GM23338 (cell line): ENCODE data around the gene AP1AR. TPM values are rescaled to one million over a fixed set of nuclear protein-coding genes. Genes with fewer than 3 reads are reported as not detected.

Experiments
- ATAC-seq: fragments of 200-7000 bp; cut with Tn5 transposase; 3 replicates; pipeline ENCODE4 v1.9.1; 2020
- DNase-seq: peaks from one replicate; pipeline ENCODE4 v3.0.0-alpha.2; 2015; ENCODE audit warnings: low spot score
- H2AFZ ChIP-seq: fragments of 200-600 bp; sonication (generic); 2 replicates; pipeline ENCODE4 v1.8.0; 2016; ENCODE audit warnings: antibody characterized with exemption, mild to moderate bottlenecking, moderate library complexity
- H3F3A ChIP-seq: fragments of 200-600 bp; sonication (generic); replicated peaks from 2 replicates; pipeline ENCODE4 v1.8.0; 2017; ENCODE audit warnings: antibody characterized with exemption, mixed run types, low read depth
- H3K27ac ChIP-seq: fragments of 200-600 bp; sonication (generic); 2 replicates; pipeline ENCODE4 v1.6.1; 2016; ENCODE audit warnings: low read depth
- H3K27me3 ChIP-seq: fragments of 200-600 bp; sonication (generic); 2 replicates; pipeline ENCODE4 v1.8.0; 2016; ENCODE audit warnings: mild to moderate bottlenecking, mixed run types, moderate library complexity; ENCODE audit not compliant: insufficient read depth
- H3K36me3 ChIP-seq: fragments of 200-600 bp; sonication (generic); 2 replicates; pipeline ENCODE4 v1.8.0; 2016; ENCODE audit warnings: mild to moderate bottlenecking; ENCODE audit not compliant: insufficient read depth
- H3K4me1 ChIP-seq: fragments of 200-600 bp; sonication (generic); 2 replicates; pipeline ENCODE4 v1.8.0; 2016; ENCODE audit warnings: mild to moderate bottlenecking, moderate library complexity; ENCODE audit not compliant: insufficient read depth
- H3K4me2 ChIP-seq: fragments of 200-600 bp; sonication (generic); 2 replicates; pipeline ENCODE4 v1.7.1; 2017; ENCODE audit warnings: mixed run types
- H3K4me3 ChIP-seq: fragments of 200-600 bp; sonication (generic); 2 replicates; pipeline ENCODE4 v1.6.1; 2016; ENCODE audit warnings: mixed run types
- H3K79me2 ChIP-seq: fragments of 200-600 bp; sonication (generic); replicated peaks from 2 replicates; pipeline ENCODE4 v1.8.0; 2017; ENCODE audit warnings: mild to moderate bottlenecking; ENCODE audit not compliant: insufficient read depth
- H3K9me2 ChIP-seq: fragments of 200-600 bp; sonication (generic); 2 replicates; pipeline ENCODE4 v1.8.0; 2017; ENCODE audit not compliant: insufficient read depth
- H4K20me1 ChIP-seq: fragments of 200-600 bp; sonication (generic); replicated peaks from 2 replicates; pipeline ENCODE4 v1.8.0; 2017; ENCODE audit warnings: mild to moderate bottlenecking; ENCODE audit not compliant: insufficient read depth
- H3K27ac Mint-ChIP-seq: 2 replicates; pipeline ENCODE4 v1.8.0; 2020; ENCODE audit warnings: inconsistent platforms, mild to moderate bottlenecking, moderate library complexity, mixed read lengths
- H3K27me3 Mint-ChIP-seq: 3 replicates; pipeline ENCODE4 v1.8.0; 2022; ENCODE audit warnings: low read depth, mild to moderate bottlenecking, moderate library complexity, mixed read lengths, inconsistent platforms; ENCODE audit not compliant: insufficient read depth, poor library complexity
- H3K36me3 Mint-ChIP-seq: 3 replicates; pipeline ENCODE4 v1.8.0; 2021; ENCODE audit warnings: low read depth, mild to moderate bottlenecking, inconsistent platforms, moderate library complexity, mixed read lengths
- H3K4me1 Mint-ChIP-seq: 3 replicates; pipeline ENCODE4 v1.8.0; 2020; ENCODE audit warnings: mild to moderate bottlenecking, inconsistent platforms, mixed read lengths
- H3K4me3 Mint-ChIP-seq: 3 replicates; pipeline ENCODE4 v1.8.0; 2021; ENCODE audit warnings: moderate library complexity, mild to moderate bottlenecking, inconsistent platforms, mixed read lengths
- H3K9me3 Mint-ChIP-seq: 3 replicates; pipeline ENCODE4 v1.8.0; 2020; ENCODE audit warnings: moderate library complexity, mild to moderate bottlenecking, inconsistent platforms, mixed read lengths
- CREB1 ChIP-seq: fragments of 250-450 bp; sonication (Bioruptor Pico); IDR thresholded peaks from 2 replicates; pipeline ENCODE4 v1.5.0; 2020; ENCODE audit warnings: low read depth, mild to moderate bottlenecking, moderate library complexity
- ETS1 ChIP-seq: IDR thresholded peaks from 2 replicates; pipeline ENCODE4 v1.6.1; 2016; ENCODE audit warnings: antibody characterized with exemption
- EZH2 ChIP-seq: fragments of 200-600 bp; sonication (generic); IDR thresholded peaks from one replicate; pipeline ENCODE4 v1.8.0; 2017; ENCODE audit warnings: antibody characterized with exemption, mild to moderate bottlenecking, low read depth; ENCODE audit not compliant: unreplicated experiment
- EZH2phosphoT487 ChIP-seq: fragments of 200-600 bp; sonication (generic); IDR thresholded peaks from one replicate; pipeline ENCODE4 v1.8.1; 2018; ENCODE audit warnings: antibody characterized with exemption; ENCODE audit not compliant: unreplicated experiment
- JUNB ChIP-seq: IDR thresholded peaks from one replicate; pipeline ENCODE4 v1.6.1; 2016; ENCODE audit warnings: antibody characterized with exemption; ENCODE audit not compliant: unreplicated experiment
- NANOG ChIP-seq: IDR thresholded peaks from 2 replicates; pipeline ENCODE4 v1.6.1; 2016; ENCODE audit warnings: antibody characterized with exemption, borderline replicate concordance
- POLR2AphosphoS5 ChIP-seq: IDR thresholded peaks from 2 replicates; pipeline ENCODE4 v1.6.1; 2016; ENCODE audit warnings: antibody characterized with exemption, low read depth
- REST ChIP-seq: IDR thresholded peaks from one replicate; pipeline ENCODE4 v1.6.1; 2018; ENCODE audit warnings: antibody characterized with exemption; ENCODE audit not compliant: unreplicated experiment
- STAT1 ChIP-seq: IDR thresholded peaks from one replicate; pipeline ENCODE4 v1.6.1; 2016; ENCODE audit warnings: antibody characterized with exemption; ENCODE audit not compliant: unreplicated experiment
- ZNF114 ChIP-seq: fragments of 250-450 bp; sonication (Bioruptor Pico); IDR thresholded peaks from 2 replicates; pipeline ENCODE4 v1.5.0; 2020; ENCODE audit warnings: mild to moderate bottlenecking, moderate library complexity
- ZNF331 ChIP-seq: fragments of 250-450 bp; sonication (Bioruptor Pico); IDR thresholded peaks from 2 replicates; pipeline ENCODE4 v1.5.0; 2020; ENCODE audit warnings: low read depth, mild to moderate bottlenecking, moderate library complexity
- polyA plus RNA-seq: library from polyadenylated mRNA; unstranded; fragments of >200 nt; fragmentation: Nextera tagmentation; extraction: Ambion mirVana; gene quantifications from 2 replicates; pipeline ENCODE4 v1.2.1, GENCODE V29; 2016
- total RNA-seq: library from RNA; depleted of rRNA; stranded (reverse); fragments of >200 nt; shearing (Covaris generic); gene quantifications from 2 replicates; pipeline ENCODE4 v1.2.3, GENCODE V29; 2014
- TF ChIP-seq, protein P1 (sequence below), 2 experiments: fragments of 200-600 bp in 1 of 2; sonication (generic) in 1 of 2; conservative IDR thresholded peaks; 2 replicates each; pipeline versions ENCODE4 v1.5.1 to v1.6.1; 2016 to 2017; ENCODE audit warnings: antibody characterized with exemption in 2 of 2, low read depth in 2 of 2, mild to moderate bottlenecking in 2 of 2, moderate library complexity in 1 of 2
- TF ChIP-seq, protein P2 (sequence below): fragments of 250-450 bp; sonication (Bioruptor Pico); IDR thresholded peaks from 2 replicates; pipeline ENCODE4 v1.5.0; 2020; ENCODE audit warnings: mild to moderate bottlenecking, moderate library complexity

AP1AR gene
- total and polyA plus RNA-seq, 2 experiments from 2014 or later: 17.5 to 28.0 TPM

- Mint-ChIP-seq H3K27ac (no peak overlapping the region), H3K4me1 (peaks cover 8% of the 10 kb centered on the region), H3K36me3 (no peaks in the 10 kb centered on the region), H3K27me3 (peaks cover 1% of the 10 kb centered on the region), H3K4me3 (no peak overlapping the region), H3K9me3 (no peaks in the 10 kb centered on the region)
- Histone ChIP-seq H3K9me2 (no peaks in the 10 kb centered on the region; the same call in 1 of the 2 replicates), H3K4me1 (peaks cover 6% of the 10 kb centered on the region; the same call in 1 of the 2 replicates), H3K4me3 (no peak overlapping the region), H4K20me1 (no peaks in the 10 kb centered on the region), H3F3A (no peaks in the 10 kb centered on the region), H3K79me2 (no peaks in the 10 kb centered on the region), H3K27ac (no peak overlapping the region), H3K27me3 (no peaks in the 10 kb centered on the region), H3K4me2 (no peak overlapping the region), H2AFZ (peak overlapping the region; percentile 14; the same call in 1 of the 2 replicates), H3K36me3 (no peaks in the 10 kb centered on the region)
- ATAC-seq (peak; percentile 44), DNase-seq (peak; percentile 4)
- TF ChIP-seq ETS1 (no peak), EZH2phosphoT487 (no peak), ZNF114 (CRISPR knock-in tag) (no peak), NANOG (no peak), CREB1 (CRISPR knock-in tag) (no peak), REST (no peak), ZNF331 (CRISPR knock-in tag) (no peak), STAT1 (no peak), POLR2AphosphoS5 (no peak), EZH2 (no peak), JUNB (no peak)
- TF ChIP-seq, protein P1, sequence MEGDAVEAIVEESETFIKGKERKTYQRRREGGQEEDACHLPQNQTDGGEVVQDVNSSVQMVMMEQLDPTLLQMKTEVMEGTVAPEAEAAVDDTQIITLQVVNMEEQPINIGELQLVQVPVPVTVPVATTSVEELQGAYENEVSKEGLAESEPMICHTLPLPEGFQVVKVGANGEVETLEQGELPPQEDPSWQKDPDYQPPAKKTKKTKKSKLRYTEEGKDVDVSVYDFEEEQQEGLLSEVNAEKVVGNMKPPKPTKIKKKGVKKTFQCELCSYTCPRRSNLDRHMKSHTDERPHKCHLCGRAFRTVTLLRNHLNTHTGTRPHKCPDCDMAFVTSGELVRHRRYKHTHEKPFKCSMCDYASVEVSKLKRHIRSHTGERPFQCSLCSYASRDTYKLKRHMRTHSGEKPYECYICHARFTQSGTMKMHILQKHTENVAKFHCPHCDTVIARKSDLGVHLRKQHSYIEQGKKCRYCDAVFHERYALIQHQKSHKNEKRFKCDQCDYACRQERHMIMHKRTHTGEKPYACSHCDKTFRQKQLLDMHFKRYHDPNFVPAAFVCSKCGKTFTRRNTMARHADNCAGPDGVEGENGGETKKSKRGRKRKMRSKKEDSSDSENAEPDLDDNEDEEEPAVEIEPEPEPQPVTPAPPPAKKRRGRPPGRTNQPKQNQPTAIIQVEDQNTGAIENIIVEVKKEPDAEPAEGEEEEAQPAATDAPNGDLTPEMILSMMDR (conservative IDR thresholded peaks at IDR 0.05; ENCODE audit: low read depth in 2 of 2): no peak
- TF ChIP-seq, protein P2, sequence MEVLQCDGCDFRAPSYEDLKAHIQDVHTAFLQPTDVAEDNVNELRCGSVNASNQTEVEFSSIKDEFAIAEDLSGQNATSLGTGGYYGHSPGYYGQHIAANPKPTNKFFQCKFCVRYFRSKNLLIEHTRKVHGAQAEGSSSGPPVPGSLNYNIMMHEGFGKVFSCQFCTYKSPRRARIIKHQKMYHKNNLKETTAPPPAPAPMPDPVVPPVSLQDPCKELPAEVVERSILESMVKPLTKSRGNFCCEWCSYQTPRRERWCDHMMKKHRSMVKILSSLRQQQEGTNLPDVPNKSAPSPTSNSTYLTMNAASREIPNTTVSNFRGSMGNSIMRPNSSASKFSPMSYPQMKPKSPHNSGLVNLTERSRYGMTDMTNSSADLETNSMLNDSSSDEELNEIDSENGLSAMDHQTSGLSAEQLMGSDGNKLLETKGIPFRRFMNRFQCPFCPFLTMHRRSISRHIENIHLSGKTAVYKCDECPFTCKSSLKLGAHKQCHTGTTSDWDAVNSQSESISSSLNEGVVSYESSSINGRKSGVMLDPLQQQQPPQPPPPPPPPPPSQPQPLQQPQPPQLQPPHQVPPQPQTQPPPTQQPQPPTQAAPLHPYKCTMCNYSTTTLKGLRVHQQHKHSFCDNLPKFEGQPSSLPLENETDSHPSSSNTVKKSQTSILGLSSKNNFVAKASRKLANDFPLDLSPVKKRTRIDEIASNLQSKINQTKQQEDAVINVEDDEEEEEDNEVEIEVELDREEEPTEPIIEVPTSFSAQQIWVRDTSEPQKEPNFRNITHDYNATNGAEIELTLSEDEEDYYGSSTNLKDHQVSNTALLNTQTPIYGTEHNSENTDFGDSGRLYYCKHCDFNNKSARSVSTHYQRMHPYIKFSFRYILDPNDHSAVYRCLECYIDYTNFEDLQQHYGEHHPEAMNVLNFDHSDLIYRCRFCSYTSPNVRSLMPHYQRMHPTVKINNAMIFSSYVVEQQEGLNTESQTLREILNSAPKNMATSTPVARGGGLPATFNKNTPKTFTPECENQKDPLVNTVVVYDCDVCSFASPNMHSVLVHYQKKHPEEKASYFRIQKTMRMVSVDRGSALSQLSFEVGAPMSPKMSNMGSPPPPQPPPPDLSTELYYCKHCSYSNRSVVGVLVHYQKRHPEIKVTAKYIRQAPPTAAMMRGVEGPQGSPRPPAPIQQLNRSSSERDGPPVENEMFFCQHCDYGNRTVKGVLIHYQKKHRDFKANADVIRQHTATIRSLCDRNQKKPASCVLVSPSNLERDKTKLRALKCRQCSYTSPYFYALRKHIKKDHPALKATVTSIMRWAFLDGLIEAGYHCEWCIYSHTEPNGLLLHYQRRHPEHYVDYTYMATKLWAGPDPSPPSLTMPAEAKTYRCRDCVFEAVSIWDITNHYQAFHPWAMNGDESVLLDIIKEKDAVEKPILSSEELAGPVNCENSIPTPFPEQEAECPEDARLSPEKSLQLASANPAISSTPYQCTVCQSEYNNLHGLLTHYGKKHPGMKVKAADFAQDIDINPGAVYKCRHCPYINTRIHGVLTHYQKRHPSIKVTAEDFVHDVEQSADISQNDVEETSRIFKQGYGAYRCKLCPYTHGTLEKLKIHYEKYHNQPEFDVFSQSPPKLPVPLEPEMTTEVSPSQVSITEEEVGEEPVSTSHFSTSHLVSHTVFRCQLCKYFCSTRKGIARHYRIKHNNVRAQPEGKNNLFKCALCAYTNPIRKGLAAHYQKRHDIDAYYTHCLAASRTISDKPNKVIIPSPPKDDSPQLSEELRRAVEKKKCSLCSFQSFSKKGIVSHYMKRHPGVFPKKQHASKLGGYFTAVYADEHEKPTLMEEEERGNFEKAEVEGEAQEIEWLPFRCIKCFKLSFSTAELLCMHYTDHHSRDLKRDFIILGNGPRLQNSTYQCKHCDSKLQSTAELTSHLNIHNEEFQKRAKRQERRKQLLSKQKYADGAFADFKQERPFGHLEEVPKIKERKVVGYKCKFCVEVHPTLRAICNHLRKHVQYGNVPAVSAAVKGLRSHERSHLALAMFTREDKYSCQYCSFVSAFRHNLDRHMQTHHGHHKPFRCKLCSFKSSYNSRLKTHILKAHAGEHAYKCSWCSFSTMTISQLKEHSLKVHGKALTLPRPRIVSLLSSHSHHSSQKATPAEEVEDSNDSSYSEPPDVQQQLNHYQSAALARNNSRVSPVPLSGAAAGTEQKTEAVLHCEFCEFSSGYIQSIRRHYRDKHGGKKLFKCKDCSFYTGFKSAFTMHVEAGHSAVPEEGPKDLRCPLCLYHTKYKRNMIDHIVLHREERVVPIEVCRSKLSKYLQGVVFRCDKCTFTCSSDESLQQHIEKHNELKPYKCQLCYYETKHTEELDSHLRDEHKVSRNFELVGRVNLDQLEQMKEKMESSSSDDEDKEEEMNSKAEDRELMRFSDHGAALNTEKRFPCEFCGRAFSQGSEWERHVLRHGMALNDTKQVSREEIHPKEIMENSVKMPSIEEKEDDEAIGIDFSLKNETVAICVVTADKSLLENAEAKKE: no peak
These were observed 46.3 kb upstream of the AP1AR start for GRCh38 chr4:112185334-112185733.
